ENCODE data around the gene ILF2.

Gene ILF2

DNA sequence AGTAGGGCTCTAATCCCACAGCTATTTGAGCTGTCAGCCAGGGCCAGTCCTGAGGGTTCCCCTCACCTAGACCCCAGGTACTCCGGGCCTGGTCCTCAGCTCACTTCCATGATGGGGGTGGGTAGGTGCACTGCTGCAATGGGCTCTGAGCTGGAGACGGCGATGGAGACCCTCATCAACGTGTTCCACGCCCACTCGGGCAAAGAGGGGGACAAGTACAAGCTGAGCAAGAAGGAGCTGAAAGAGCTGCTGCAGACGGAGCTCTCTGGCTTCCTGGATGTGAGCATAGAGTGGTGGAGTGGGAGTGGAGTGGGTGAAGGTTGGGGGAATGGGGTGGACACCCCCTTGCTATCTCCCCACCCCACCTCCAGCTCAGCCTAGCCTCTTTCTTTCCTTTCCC is 40.4 kb downstream of the ILF2 start:
- no peaks in the 10 kb centered on the region for H3K9me3 Mint-ChIP-seq
- H3K4me1 Mint-ChIP-seq (ENCODE audit: low read depth), result peaks cover 12% of the 10 kb centered on the region
- no peaks in the 10 kb centered on the region for H3K27me3 Mint-ChIP-seq (ENCODE audit: low read depth)
- H3K27ac Mint-ChIP-seq, result no peak overlapping the region
- H3K36me3 Mint-ChIP-seq (ENCODE audit: low read depth), result peaks cover 6% of the 10 kb centered on the region
- no peak overlapping the region for H3K4me3 Mint-ChIP-seq

DNA sequence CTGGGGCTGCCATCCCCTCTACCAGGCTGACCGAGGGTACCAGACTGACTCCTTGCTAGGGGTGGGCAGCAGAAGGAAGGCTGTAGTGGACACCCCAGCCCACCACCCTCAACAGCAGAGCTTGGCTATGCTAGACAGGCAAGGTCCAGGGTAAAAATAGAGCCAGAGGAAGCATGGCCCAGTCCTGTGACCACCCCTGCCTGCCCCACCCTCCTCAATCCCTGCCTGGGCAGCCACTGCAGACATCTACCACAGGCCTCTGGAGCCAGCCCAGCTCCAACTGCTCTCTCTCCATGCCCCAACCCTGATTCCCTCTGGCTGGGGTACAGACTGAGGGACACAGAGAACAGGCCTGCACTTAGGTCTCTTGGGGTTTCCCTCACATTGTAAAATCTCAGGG is 40.8 kb downstream of the ILF2 start:
- H3K27me3 Mint-ChIP-seq (ENCODE audit: low read depth), result no peaks in the 10 kb centered on the region
- H3K9me3 Mint-ChIP-seq, result no peaks in the 10 kb centered on the region
- peaks cover 12% of the 10 kb centered on the region for H3K4me1 Mint-ChIP-seq (ENCODE audit: low read depth)
- H3K36me3 Mint-ChIP-seq (ENCODE audit: low read depth), result peaks cover 6% of the 10 kb centered on the region
- H3K4me3 Mint-ChIP-seq, result no peak overlapping the region
- H3K27ac Mint-ChIP-seq, result no peak overlapping the region

DNA sequence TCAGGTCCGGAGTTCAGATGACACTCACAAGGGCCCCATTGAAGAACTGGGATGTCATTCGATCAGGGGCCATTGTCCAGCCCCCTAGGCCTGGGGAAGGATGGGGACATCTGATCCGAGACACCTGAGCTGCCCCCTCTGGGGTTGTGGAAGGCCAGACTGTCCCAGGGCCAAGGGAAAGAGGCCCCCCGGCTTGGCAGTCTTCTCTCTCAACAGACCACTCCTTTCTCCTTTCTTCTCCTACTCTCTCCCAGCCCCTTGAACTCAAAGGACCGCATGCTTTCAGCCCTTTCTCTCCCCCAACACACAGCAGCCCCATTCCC is 41.5 kb downstream of the ILF2 start:
- peaks cover 2% of the 10 kb centered on the region for H3K36me3 Mint-ChIP-seq (ENCODE audit: low read depth)
- H3K4me1 Mint-ChIP-seq (ENCODE audit: low read depth), result peaks cover 12% of the 10 kb centered on the region
- no peak overlapping the region for H3K4me3 Mint-ChIP-seq
- no peaks in the 10 kb centered on the region for H3K27me3 Mint-ChIP-seq (ENCODE audit: low read depth)
- H3K27ac Mint-ChIP-seq, result no peak overlapping the region
- no peaks in the 10 kb centered on the region for H3K9me3 Mint-ChIP-seq

DNA sequence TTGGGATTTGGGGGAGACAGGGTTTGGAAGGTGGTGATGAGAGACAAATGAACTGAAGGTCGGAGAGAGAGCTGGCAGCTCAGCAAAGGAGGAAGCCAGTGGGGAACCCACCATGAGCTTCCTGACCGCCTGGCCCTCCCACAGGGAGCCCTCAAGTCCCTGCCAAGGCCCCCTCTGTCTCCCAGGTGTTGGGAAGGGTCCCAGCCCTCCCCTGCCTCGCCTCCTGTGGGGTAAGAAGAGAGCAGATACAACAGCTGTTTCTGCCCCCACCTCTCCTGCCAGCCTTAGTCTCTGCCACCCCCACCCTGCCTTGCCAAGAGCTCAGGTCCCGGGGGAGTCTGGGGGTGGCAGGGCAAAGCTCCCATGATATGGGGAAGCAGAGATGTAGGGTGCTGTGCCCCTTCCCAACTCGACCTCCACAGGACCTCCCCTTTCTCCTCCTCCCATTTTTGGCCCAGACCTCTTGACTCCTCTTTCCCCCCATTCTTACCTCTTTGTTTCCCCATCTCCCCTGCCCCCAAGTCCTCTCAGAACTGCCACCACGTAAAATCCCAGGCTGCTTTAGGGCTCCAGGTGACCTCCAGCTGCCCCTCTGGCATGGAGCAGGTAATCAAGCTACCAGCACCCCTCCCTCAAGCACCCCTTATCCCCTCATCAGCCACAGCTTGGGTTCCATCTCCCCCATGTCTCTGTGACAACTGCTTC is 42.0 kb downstream of the ILF2 start:
- Mint-ChIP-seq H3K36me3 (ENCODE audit: low read depth) (no peaks in the 10 kb centered on the region), H3K27me3 (ENCODE audit: low read depth) (no peaks in the 10 kb centered on the region), H3K4me1 (ENCODE audit: low read depth) (peaks cover 12% of the 10 kb centered on the region), H3K27ac (no peak overlapping the region), H3K4me3 (no peak overlapping the region), H3K9me3 (no peaks in the 10 kb centered on the region)

DNA sequence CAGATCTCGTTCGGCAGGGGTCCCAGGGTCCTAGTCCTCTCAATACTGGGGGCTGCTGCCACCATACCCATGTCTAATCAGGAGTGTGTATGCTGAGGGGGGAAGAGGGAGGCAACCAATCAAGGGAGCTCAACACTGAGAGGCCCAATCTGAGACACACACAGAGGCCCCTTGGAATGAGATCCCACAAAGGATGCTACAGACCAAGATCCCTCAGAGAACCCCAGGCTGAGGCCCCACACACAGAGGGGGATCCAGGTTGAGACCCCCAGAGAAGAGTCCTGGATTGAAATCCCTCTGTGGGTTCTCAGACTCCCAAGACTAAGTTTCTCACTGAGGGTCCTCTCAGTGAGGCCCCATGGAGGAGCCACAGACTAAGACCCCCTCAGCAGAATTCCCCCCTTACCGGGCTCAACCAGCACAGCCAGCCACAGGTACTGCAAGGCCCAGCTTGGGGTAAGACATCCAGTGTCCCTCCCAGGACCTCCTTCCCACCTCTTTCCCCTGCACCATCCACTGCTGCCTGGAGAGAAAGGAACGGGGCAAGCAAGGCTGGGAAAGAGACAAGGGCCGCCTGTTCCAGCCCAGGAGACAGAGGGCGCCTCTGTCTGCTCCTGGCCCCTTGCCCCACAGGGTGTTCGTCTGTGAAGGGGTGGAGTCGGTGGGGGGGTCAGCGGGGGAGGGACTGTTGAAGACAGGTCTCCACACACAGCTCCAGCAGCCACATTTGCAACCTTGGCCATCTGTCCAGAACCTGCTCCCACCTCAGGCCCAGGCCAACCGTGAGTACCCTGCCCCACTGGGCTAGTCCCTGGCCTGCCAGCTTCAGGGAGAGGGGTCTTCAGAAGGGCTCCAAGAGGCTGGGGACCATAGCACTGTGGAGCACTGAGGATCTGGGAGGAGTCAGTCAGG is 42.8 kb downstream of the ILF2 start, which contains the start of gene S100A1:
TSS of gene S100A1 (plus strand) at position 720 of the 912 bp plus-strand sequence. CDS start 2,088 bp downstream, outside the sequence.
- H3K27me3 Mint-ChIP-seq (ENCODE audit: low read depth), result no peaks in the 10 kb centered on the region
- H3K4me3 Mint-ChIP-seq, result no peak within 1 kb of the TSS
- no peak within 1 kb of the TSS for H3K27ac Mint-ChIP-seq
- no peaks in the 10 kb centered on the region for H3K9me3 Mint-ChIP-seq
- no peaks in the 10 kb centered on the region for H3K36me3 Mint-ChIP-seq (ENCODE audit: low read depth)
- H3K4me1 Mint-ChIP-seq (ENCODE audit: low read depth), result peaks cover 8% of the 10 kb centered on the region

GRCh38 chr1:153626904-153627714 is 43.7 kb downstream of the ILF2 start, which contains the start of gene S100A13:
S100A13 (minus strand) TSS chr1:153627505; CDS start chr1:153626472, 1,033 bp downstream.
- Mint-ChIP-seq H3K27ac (no peak within 1 kb of the TSS), H3K4me3 (no peak within 1 kb of the TSS), H3K27me3 (ENCODE audit: low read depth) (no peaks in the 10 kb centered on the region), H3K36me3 (ENCODE audit: low read depth) (no peaks in the 10 kb centered on the region), H3K4me1 (ENCODE audit: low read depth) (peaks cover 4% of the 10 kb centered on the region), H3K9me3 (no peaks in the 10 kb centered on the region)

DNA sequence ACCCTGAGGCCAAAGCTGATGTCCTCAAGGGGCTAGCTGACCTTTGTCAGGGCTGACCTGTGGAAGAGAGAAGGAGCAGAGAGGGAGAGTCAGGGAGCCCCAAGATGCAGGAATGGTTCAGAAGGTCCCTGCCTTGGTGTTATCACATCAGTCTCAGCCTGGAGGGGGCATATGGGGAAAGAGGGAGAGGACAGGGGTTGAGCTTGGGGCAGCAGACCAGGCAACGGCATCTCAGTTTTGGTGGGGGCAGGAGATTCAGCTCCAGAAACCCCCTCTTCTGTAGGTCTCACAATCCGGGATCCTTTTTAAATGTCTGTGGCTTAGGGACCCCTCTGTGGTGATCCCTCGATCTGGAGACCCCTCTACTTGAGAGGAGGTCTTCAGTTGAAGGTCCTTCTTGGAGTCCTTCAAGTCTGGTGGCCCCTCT is 44.3 kb downstream of the ILF2 start:
- Mint-ChIP-seq H3K27ac (no peak overlapping the region), H3K9me3 (no peaks in the 10 kb centered on the region), H3K4me1 (ENCODE audit: low read depth) (peaks cover 2% of the 10 kb centered on the region), H3K4me3 (no peak overlapping the region), H3K36me3 (ENCODE audit: low read depth) (no peaks in the 10 kb centered on the region), H3K27me3 (ENCODE audit: low read depth) (no peaks in the 10 kb centered on the region)

- Mint-ChIP-seq H3K4me3 (no peak overlapping the region), H3K9me3 (no peaks in the 10 kb centered on the region), H3K27ac (no peak overlapping the region), H3K36me3 (ENCODE audit: low read depth) (no peaks in the 10 kb centered on the region), H3K4me1 (ENCODE audit: low read depth) (no peaks in the 10 kb centered on the region), H3K27me3 (ENCODE audit: low read depth) (no peaks in the 10 kb centered on the region)
Observed at GRCh38 chr1:153624965-153625611, 45.7 kb downstream of the ILF2 start.

DNA sequence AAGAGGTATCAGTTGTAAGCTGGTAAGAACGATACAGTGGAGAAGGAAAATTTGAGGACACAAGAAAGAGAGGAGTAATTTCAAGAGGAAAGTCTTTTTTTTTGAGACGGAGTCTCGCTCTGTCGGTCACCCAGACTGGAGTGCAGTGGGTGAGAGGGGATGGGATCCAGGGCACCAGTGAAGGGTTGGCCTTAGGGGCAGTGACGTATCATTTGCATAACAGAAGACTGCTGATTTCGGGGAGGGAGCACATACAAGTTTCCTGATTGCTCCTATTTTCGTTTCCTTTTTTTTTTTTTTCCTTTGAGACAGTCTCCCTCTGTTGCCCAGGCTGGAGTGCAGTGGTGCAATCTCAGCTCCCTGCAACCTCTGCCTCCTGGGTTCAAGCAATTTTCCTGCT is 47.7 kb downstream of the ILF2 start:
- Mint-ChIP-seq H3K27ac (no peak overlapping the region), H3K4me1 (ENCODE audit: low read depth) (no peaks in the 10 kb centered on the region), H3K9me3 (no peaks in the 10 kb centered on the region), H3K27me3 (ENCODE audit: low read depth) (no peaks in the 10 kb centered on the region), H3K4me3 (no peak overlapping the region), H3K36me3 (ENCODE audit: low read depth) (no peaks in the 10 kb centered on the region)

- Mint-ChIP-seq H3K36me3 (ENCODE audit: low read depth) (no peaks in the 10 kb centered on the region), H3K4me3 (no peak overlapping the region), H3K9me3 (no peaks in the 10 kb centered on the region)
Observed at GRCh38 chr1:153619171-153619570, 51.6 kb downstream of the ILF2 start.

DNA sequence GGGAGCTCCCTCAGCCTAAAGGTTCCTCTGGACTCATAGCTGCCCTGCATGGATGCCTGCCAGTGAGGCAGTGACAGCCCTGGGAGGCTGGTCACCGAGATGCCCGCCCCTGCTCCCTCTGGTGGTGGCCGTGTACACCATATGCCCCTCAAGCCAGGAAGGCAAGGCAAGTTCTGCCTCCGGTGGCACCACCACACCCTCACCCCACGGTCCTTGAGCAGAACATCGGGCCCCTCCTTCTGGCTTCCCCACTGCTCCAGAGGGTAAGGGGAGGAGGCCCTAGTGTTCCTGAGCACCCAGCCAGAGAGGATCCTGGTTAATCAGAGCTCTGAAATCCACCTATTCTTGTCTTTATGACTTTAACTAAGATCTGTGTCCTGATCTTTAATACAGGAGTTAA is 53.1 kb downstream of the ILF2 start:
- Mint-ChIP-seq H3K36me3 (ENCODE audit: low read depth) (no peaks in the 10 kb centered on the region), H3K9me3 (no peaks in the 10 kb centered on the region), H3K4me3 (no peak overlapping the region), H3K27ac (no peak overlapping the region), H3K27me3 (ENCODE audit: low read depth) (no peaks in the 10 kb centered on the region), H3K4me1 (ENCODE audit: low read depth) (peaks cover 5% of the 10 kb centered on the region)

More at GRCh38 chr1:153619171-153619570, 51.6 kb downstream of the ILF2 start:
- Mint-ChIP-seq H3K4me1 (ENCODE audit: low read depth) (peaks cover 5% of the 10 kb centered on the region), H3K27ac (no peak overlapping the region), H3K27me3 (ENCODE audit: low read depth) (no peaks in the 10 kb centered on the region)

GRCh38 chr1:153616917-153617311 is 53.9 kb downstream of the ILF2 start:
- Mint-ChIP-seq H3K4me1 (ENCODE audit: low read depth) (peaks cover 5% of the 10 kb centered on the region), H3K36me3 (ENCODE audit: low read depth) (no peaks in the 10 kb centered on the region), H3K27me3 (ENCODE audit: low read depth) (no peaks in the 10 kb centered on the region), H3K4me3 (no peak overlapping the region), H3K27ac (no peak overlapping the region), H3K9me3 (no peaks in the 10 kb centered on the region)

GRCh38 chr1:153616144-153616916 is 54.5 kb downstream of the ILF2 start, which contains the start of gene S100A14:
S100A14 (minus strand) TSS chr1:153616325; CDS start chr1:153615858, 467 bp downstream.
- no peak within 1 kb of the TSS for H3K27ac Mint-ChIP-seq

More at GRCh38 chr1:153616144-153616916, 54.5 kb downstream of the ILF2 start, which contains the start of gene S100A14:
- Mint-ChIP-seq H3K36me3 (ENCODE audit: low read depth) (no peaks in the 10 kb centered on the region), H3K9me3 (no peaks in the 10 kb centered on the region), H3K27me3 (ENCODE audit: low read depth) (no peaks in the 10 kb centered on the region), H3K4me1 (ENCODE audit: low read depth) (peaks cover 5% of the 10 kb centered on the region), H3K4me3 (no peak within 1 kb of the TSS)

Data from T-helper 1 cell treated with Interleukin-12 subunit alpha and Interleukin-12 subunit beta and Interleukin-4 antibody, amounts not matched to agents 30 μg/mL and 1 μg/mL, for 36 hours (primary cell).